Neural cell (in vitro differentiated cells): ENCODE results near the gene GTF2F2. TPM values are rescaled to one million over a fixed set of nuclear protein-coding genes. Genes with fewer than 3 reads are reported as not detected.

Experiments used
- H2AFZ ChIP-seq: fragments of 200-600, 300-800 bp; sonication (generic), shearing (Covaris generic); 2 replicates; pipeline ENCODE4 v1.6.0; 2014; ENCODE audit warnings: low read depth, mild to moderate bottlenecking, antibody characterized with exemption, low read length, moderate library complexity
- H3F3A ChIP-seq: fragments of 200-600 bp; shearing (Covaris generic); 2 replicates; pipeline ENCODE4 v1.6.1; 2016; ENCODE audit warnings: mild to moderate bottlenecking, moderate library complexity, mixed read lengths, antibody characterized with exemption, low read length; ENCODE audit not compliant: insufficient read depth, poor library complexity, severe bottlenecking
- H3K27ac ChIP-seq: fragments of 200-600, 300-800 bp; sonication (generic), shearing (Covaris generic); 2 replicates; pipeline ENCODE4 v1.5.1; 2014; ENCODE audit warnings: mild to moderate bottlenecking, low read length, moderate library complexity
- H3K27me3 ChIP-seq: fragments of 300-800, 200-600 bp; sonication (generic), shearing (Covaris generic); 2 replicates; pipeline ENCODE4 v1.6.0; 2014; ENCODE audit warnings: mild to moderate bottlenecking, low read depth, low read length, moderate library complexity; ENCODE audit not compliant: insufficient read depth
- H3K36me3 ChIP-seq: fragments of 300-800, 200-600 bp; sonication (generic), shearing (Covaris generic); 2 replicates; pipeline ENCODE4 v1.5.1; 2014; ENCODE audit warnings: mild to moderate bottlenecking, antibody characterized with exemption, low read length, moderate library complexity; ENCODE audit not compliant: insufficient read depth
- H3K4me2 ChIP-seq: fragments of 300-800, 200-600 bp; sonication (generic), shearing (Covaris generic); 2 replicates; pipeline ENCODE4 v1.6.0; 2014; ENCODE audit warnings: mild to moderate bottlenecking, low read length
- H3K4me3 ChIP-seq: fragments of 300-800, 200-600 bp; sonication (generic), shearing (Covaris generic); 2 replicates; pipeline ENCODE4 v1.5.1; 2014; ENCODE audit warnings: mild to moderate bottlenecking, low read length, moderate library complexity
- H3K79me2 ChIP-seq: fragments of 200-600 bp; shearing (Covaris generic); replicated peaks from 2 replicates; pipeline ENCODE4 v1.6.0; 2014; ENCODE audit warnings: mild to moderate bottlenecking, low read length, moderate library complexity; ENCODE audit not compliant: insufficient read depth
- H3K9ac ChIP-seq: fragments of 300-800, 200-600 bp; sonication (generic), shearing (Covaris generic); 2 replicates; pipeline ENCODE4 v1.6.1; 2016; ENCODE audit warnings: mild to moderate bottlenecking, low read length, mixed read lengths
- H3K9me2 ChIP-seq: fragments of 200-600 bp; shearing (Covaris generic); 2 replicates; pipeline ENCODE4 v1.6.1; 2016; ENCODE audit warnings: mild to moderate bottlenecking, low read length, mixed read lengths; ENCODE audit not compliant: insufficient read depth
- H3K9me3 ChIP-seq: fragments of 200-600, 300-800 bp; sonication (generic), shearing (Covaris generic); 2 replicates; pipeline ENCODE4 v1.6.1; 2016; ENCODE audit warnings: mild to moderate bottlenecking, mixed run types, low read length, moderate library complexity, mixed read lengths
- H4K20me1 ChIP-seq: fragments of 200-600 bp; shearing (Covaris generic); 2 replicates; pipeline ENCODE4 v1.6.1; 2016; ENCODE audit warnings: mild to moderate bottlenecking, mixed run types; ENCODE audit not compliant: insufficient read depth
- CTCF ChIP-seq: fragments of 450-650 bp; IDR thresholded peaks from 2 replicates; pipeline ENCODE4 v1.5.1; 2014; ENCODE audit warnings: antibody characterized with exemption, mild to moderate bottlenecking, moderate library complexity; ENCODE audit not compliant: poor library complexity, severe bottlenecking
- EP300 ChIP-seq: fragments of 450-650 bp; conservative IDR thresholded peaks from 2 replicates; pipeline ENCODE4 v1.6.1; 2014; ENCODE audit warnings: antibody characterized with exemption, mild to moderate bottlenecking, moderate library complexity; ENCODE audit not compliant: poor library complexity, severe bottlenecking
- EZH2 ChIP-seq: fragments of 200-600, 300-800 bp; shearing (Covaris generic), sonication (generic); IDR thresholded peaks from 2 replicates; pipeline ENCODE4 v1.6.1; 2014; ENCODE audit warnings: antibody characterized with exemption, low read length, borderline replicate concordance, mild to moderate bottlenecking; ENCODE audit not compliant: insufficient read depth, poor library complexity, severe bottlenecking
- MXI1 ChIP-seq: fragments of 450-650 bp; conservative IDR thresholded peaks from 2 replicates; pipeline ENCODE4 v1.6.1; 2014; ENCODE audit warnings: antibody characterized with exemption, mild to moderate bottlenecking; ENCODE audit not compliant: poor library complexity, severe bottlenecking
- POLR2AphosphoS5 ChIP-seq: IDR thresholded peaks from 2 replicates; pipeline ENCODE4 v1.6.1; 2012
- RAD21 ChIP-seq: fragments of 450-650 bp; conservative IDR thresholded peaks from 2 replicates; pipeline ENCODE4 v1.6.1; 2014; ENCODE audit warnings: antibody characterized with exemption, mild to moderate bottlenecking, moderate library complexity
- REST ChIP-seq: IDR thresholded peaks from 2 replicates; pipeline ENCODE4 v1.6.1; 2012; ENCODE audit warnings: borderline replicate concordance
- SMC3 ChIP-seq: fragments of 450-650 bp; conservative IDR thresholded peaks from 2 replicates; pipeline ENCODE4 v1.6.1; 2014; ENCODE audit warnings: antibody characterized with exemption, mild to moderate bottlenecking, moderate library complexity; ENCODE audit not compliant: poor library complexity
- TAF1 ChIP-seq: IDR thresholded peaks from 2 replicates; pipeline ENCODE4 v1.6.1; 2012; ENCODE audit warnings: low read depth
- polyA plus RNA-seq: library from polyadenylated mRNA; depleted of rRNA; stranded (reverse); fragments of >200 nt; gene quantifications from 2 replicates; pipeline ENCODE4 v1.2.3, GENCODE V29; 2014

The GTF2F2 gene
- polyA plus RNA-seq, 1 donor from 2014 or later: 29.6 TPM

DNA sequence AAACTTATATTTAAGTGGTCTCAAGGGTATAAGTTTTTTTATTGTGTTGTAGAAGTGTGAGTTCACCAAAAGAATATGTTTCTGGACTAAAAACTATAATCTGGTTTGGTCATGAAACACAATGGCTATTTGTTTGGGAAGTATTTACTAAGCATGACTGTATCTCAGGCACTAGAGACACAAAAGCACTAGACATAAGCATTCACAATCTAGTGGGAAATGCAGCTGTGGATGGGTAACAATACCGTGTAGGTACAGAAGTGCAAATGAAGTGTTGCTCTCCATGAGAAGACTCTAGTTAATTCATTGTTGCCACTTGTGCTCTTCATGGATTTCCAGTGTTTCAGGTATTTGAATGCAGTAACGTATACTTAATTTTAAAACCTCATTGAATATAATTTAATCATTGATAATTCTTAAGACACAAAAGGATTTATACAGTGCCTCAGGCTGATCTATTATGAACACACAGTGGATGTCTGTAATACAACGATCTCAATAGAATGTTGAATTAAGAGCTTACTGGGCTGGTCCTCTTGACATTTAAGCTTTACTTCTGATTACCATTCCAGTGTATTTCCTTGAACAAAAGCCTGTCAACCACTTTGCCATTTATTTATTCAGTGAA is 169.7 kb downstream of the GTF2F2 start:
- Histone ChIP-seq H3K9ac (no peak overlapping the region), H3K36me3 (no peaks in the 10 kb centered on the region), H2AFZ (no peak overlapping the region), H3K4me3 (no peak overlapping the region), H3K27ac (no peak overlapping the region), H4K20me1 (no peaks in the 10 kb centered on the region), H3K9me3 (no peaks in the 10 kb centered on the region), H3K79me2 (no peaks in the 10 kb centered on the region), H3F3A (no peaks in the 10 kb centered on the region), H3K27me3 (no peaks in the 10 kb centered on the region), H3K4me2 (no peak overlapping the region), H3K9me2 (no peaks in the 10 kb centered on the region)
- no peak for TF ChIP-seq EZH2

- Histone ChIP-seq H3K36me3 (no peaks in the 10 kb centered on the region), H3K27ac (no peak overlapping the region), H3K4me3 (no peak overlapping the region), H3K79me2 (no peaks in the 10 kb centered on the region), H3K9me2 (no peaks in the 10 kb centered on the region), H2AFZ (no peak overlapping the region), H3K4me2 (no peak overlapping the region), H3F3A (no peaks in the 10 kb centered on the region), H3K9me3 (no peaks in the 10 kb centered on the region), H3K27me3 (no peaks in the 10 kb centered on the region), H3K9ac (no peak overlapping the region), H4K20me1 (no peaks in the 10 kb centered on the region)
- no peak for TF ChIP-seq POLR2AphosphoS5
- no peak for TF ChIP-seq RAD21
- TF ChIP-seq CTCF: no peak
- TF ChIP-seq EP300: no peak
- no peak for TF ChIP-seq EZH2
- TF ChIP-seq REST: no peak
- no peak for TF ChIP-seq TAF1
- TF ChIP-seq SMC3: no peak
- no peak for TF ChIP-seq MXI1
These were observed 171.9 kb downstream of the GTF2F2 start for GRCh38 chr13:45292176-45292575.

DNA sequence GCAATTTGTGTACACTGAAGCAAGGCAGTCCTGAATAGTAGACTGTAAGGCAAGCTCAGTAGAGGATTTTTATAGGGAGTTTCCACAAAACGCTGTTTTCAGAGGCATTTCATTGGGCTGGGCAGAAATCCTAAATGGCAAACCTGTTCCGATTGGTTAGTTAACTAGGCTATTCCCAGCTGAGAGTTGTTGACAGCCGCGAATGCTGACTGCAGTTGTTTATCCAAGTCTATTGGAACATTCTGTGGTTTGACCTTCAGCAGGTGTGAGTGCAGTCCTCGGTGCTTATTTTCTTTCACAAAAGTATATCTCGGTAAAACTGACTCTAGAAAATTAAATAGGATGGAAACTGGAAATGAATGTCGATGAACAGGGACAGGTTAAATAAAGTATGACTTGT is 175.2 kb downstream of the GTF2F2 start:
- H3K27me3 ChIP-seq: no peaks in the 10 kb centered on the region
- no peak overlapping the region for H2AFZ ChIP-seq
- no peak overlapping the region for H3K27ac ChIP-seq
- no peaks in the 10 kb centered on the region for H4K20me1 ChIP-seq
- no peak overlapping the region for H3K4me3 ChIP-seq
- no peak overlapping the region for H3K9ac ChIP-seq
- no peaks in the 10 kb centered on the region for H3F3A ChIP-seq
- H3K9me2 ChIP-seq: no peaks in the 10 kb centered on the region
- no peak overlapping the region for H3K4me2 ChIP-seq
- H3K79me2 ChIP-seq: no peaks in the 10 kb centered on the region
- TF ChIP-seq REST (no peak), EZH2 (no peak), RAD21 (no peak), MXI1 (no peak), POLR2AphosphoS5 (no peak), TAF1 (no peak), EP300 (no peak), CTCF (no peak), SMC3 (no peak)
- no peaks in the 10 kb centered on the region for H3K9me3 ChIP-seq
- no peaks in the 10 kb centered on the region for H3K36me3 ChIP-seq
